BE2C (cell line): ENCODE data around the gene RNF187.
A peak's percentile ranks its signal among the peaks of the same experiment; 100 is the strongest.

Experiments
- DNase-seq: peaks from one replicate; pipeline ENCODE4 v3.0.0-alpha.2; 2020
- H3K27me3 ChIP-seq: fragments of 250-450 bp; sonication (Bioruptor Pico); 2 replicates; pipeline ENCODE4 v1.5.1; 2020; ENCODE audit warnings: mild to moderate bottlenecking
- H3K36me3 ChIP-seq: fragments of 250-450 bp; sonication (Bioruptor Pico); 2 replicates; pipeline ENCODE4 v1.5.1; 2020; ENCODE audit warnings: mild to moderate bottlenecking
- H3K4me1 ChIP-seq: fragments of 250-450 bp; sonication (Bioruptor Pico); 2 replicates; pipeline ENCODE4 v1.5.1; 2020
- H3K4me3 ChIP-seq: 2 replicates; pipeline ENCODE4 v1.5.1; 2011; ENCODE audit warnings: low read depth, low read length
- H3K9me3 ChIP-seq: fragments of 250-450 bp; sonication (Bioruptor Pico); 2 replicates; pipeline ENCODE4 v1.5.1; 2020
- TF ChIP-seq, protein P1 (sequence below): IDR thresholded peaks from 2 replicates; pipeline ENCODE4 v1.5.1; 2012; ENCODE audit warnings: mild to moderate bottlenecking, low read depth, low read length

Gene RNF187

DNA sequence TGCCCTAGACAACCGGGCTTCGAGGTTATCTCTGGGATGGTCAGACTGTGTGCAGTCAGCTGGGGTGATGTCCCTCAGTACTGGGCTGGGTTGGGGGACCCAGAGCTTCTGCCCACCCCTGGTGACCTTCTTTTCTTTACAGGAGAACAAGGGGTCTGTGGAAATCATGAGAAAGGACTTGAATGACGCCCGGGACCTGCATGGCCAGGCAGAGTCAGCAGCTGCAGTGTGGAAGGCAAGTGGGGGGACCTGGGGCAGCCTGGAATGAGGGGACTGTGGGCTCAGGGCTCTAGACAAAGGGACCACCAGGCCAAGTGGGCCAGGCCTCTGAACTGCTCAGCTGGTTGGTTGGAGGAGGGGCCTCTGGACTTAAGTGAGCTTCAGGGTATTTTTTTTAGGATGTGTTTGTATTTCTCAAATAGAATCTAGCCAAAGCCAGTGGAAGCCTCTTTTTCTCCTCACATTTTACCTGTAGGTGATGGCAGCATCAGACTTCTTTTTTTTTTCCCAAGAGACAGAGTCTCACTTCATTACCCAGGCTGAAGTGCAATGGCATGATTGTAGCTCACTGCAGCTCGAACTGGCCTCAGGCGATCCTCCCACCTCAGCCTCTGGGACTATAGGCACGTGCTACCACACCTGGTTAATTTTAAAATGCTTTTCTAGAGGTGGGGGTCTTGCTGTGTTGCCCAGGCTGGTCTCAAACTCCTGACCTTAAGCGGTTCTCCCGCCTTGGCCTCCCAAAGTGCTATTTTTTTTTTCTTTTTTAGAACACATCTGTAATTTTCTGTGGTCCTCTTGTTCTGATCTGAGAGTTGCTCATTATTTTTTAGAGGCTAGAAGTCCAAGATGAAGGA is 1.9 kb downstream of the RNF187 start:
- peak overlapping the region; percentile 92 for H3K4me3 ChIP-seq
- peaks cover 2% of the 10 kb centered on the region; the same call in 1 of the 2 replicates for H3K27me3 ChIP-seq
- H3K9me3 ChIP-seq = no peaks in the 10 kb centered on the region
- DNase-seq = no peak
- TF ChIP-seq, protein P1, sequence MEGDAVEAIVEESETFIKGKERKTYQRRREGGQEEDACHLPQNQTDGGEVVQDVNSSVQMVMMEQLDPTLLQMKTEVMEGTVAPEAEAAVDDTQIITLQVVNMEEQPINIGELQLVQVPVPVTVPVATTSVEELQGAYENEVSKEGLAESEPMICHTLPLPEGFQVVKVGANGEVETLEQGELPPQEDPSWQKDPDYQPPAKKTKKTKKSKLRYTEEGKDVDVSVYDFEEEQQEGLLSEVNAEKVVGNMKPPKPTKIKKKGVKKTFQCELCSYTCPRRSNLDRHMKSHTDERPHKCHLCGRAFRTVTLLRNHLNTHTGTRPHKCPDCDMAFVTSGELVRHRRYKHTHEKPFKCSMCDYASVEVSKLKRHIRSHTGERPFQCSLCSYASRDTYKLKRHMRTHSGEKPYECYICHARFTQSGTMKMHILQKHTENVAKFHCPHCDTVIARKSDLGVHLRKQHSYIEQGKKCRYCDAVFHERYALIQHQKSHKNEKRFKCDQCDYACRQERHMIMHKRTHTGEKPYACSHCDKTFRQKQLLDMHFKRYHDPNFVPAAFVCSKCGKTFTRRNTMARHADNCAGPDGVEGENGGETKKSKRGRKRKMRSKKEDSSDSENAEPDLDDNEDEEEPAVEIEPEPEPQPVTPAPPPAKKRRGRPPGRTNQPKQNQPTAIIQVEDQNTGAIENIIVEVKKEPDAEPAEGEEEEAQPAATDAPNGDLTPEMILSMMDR = no peak
- peaks cover 3% of the 10 kb centered on the region; the same call in 1 of the 2 replicates for H3K4me1 ChIP-seq
- peaks cover 2% of the 10 kb centered on the region; the same call in 1 of the 2 replicates for H3K36me3 ChIP-seq

DNA sequence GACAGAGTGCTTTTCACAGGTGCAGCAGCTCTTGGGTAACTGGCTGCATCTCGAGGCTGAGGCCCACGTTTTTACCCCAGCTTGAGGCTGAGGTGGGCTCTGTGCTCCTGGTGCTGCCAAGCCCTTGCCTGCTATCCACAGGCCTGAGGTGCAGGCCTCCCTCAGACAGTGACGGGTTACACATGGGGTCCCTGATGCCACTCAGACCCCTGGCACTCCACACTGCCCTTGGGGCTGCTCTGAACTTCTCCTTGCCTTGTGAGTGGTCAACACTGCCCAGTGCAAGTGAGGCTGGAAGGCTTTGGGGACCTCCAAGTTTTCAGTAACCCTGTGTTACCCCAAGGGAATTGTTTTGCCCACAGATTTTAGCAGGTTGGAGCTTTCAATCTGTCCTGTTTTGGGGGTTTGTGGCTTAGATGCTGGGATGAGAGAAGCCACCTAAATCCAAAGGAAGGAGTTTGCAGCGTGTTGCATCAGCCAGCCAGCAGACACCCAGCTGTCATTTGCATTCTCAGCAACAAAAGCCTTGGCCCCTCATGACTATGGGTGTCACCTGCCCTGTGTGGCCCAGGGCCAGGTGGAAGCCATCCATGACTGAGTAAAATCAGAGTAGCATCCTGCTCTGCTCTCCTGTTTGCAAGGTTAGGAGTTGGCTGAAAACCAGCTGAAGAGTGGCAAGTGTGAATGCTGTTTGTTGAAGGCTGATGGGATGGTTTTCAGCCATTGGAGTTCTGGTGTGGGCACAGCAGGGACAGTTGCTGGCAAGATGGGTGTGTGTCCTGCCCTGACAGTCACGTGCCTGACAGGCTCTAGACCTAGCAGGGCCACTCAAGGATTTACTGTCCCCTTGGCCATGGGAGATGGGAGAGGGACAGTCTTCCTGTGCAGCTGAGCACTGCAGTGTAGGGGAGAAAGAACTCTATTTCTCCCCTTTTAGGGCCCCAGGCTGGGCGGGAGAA is 3.2 kb downstream of the RNF187 start:
- Histone ChIP-seq H3K4me3 (no peak overlapping the region), H3K4me1 (peaks cover 3% of the 10 kb centered on the region; the same call in 1 of the 2 replicates), H3K36me3 (peaks cover 2% of the 10 kb centered on the region), H3K9me3 (no peaks in the 10 kb centered on the region), H3K27me3 (peaks cover 2% of the 10 kb centered on the region; the same call in 1 of the 2 replicates)
- no peak for DNase-seq
- TF ChIP-seq, protein P1 = no peak

DNA sequence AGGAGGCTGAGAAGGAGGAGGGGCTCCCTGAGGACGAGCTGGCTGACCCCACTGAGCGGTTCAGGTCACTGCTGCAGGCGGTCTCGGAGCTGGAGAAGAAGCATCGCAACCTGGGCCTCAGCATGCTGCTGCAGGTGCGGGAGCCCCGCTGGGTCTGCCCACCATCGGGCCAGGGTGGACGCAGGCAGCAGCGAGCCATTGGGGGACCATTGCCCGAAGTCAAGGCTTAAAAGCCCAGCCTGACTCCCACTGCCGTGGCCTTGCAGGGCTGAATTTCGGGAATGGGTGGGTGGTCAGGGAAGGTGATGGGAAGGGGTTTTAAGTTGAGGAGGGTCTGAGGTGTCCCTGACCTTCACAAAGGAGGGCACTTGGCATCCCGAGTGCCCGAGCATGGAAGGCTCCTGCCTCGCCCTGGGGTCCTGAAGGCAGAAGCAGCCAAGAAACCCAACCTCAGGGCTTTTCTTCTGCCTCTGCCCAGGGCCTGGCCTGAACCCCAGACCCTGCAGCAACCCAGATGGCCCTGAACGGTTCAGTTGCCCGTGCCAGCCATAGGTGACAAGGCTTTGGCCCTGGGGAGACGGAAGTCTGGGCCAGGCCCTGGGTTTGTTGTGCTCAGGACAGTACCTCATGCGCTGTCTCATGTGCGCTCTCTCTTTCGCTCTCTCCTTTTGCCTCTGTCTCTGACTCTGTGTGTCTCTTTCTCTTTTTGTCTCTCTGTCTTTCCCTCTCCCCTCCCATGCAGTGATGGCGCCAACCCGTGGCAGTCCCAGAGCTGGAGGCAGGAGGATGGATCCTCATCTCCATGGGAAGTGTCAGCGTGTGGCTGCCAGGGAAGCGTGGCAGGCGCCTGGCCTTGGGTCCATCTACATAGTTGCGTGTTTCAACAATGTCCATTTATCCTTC is 6.2 kb downstream of the RNF187 start:
- H3K9me3 ChIP-seq = no peaks in the 10 kb centered on the region
- DNase-seq = no peak
- no peaks in the 10 kb centered on the region for H3K4me1 ChIP-seq
- TF ChIP-seq, protein P1 = no peak
- no peaks in the 10 kb centered on the region for H3K27me3 ChIP-seq
- no peak overlapping the region for H3K4me3 ChIP-seq
- peaks cover 2% of the 10 kb centered on the region for H3K36me3 ChIP-seq

DNA sequence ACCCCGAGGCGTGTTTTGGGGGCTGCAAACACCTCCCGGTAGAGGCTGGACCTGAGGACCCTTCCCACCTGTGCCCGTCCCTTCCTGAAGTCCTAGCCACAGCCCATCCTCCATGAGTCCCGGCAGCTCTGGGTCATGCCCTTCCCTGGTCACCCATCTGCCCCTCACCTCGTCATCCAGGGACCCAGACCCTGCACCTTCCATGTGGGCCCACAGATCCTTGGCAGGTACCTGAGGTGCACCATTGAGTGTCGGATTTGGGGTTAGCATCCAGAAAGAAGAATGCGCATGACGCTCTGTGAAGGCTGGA is 6.8 kb downstream of the RNF187 start:
- no peak overlapping the region for H3K4me3 ChIP-seq
- no peaks in the 10 kb centered on the region for H3K27me3 ChIP-seq
- peaks cover 2% of the 10 kb centered on the region for H3K36me3 ChIP-seq
- no peaks in the 10 kb centered on the region for H3K4me1 ChIP-seq
- no peaks in the 10 kb centered on the region for H3K9me3 ChIP-seq
- no peak for DNase-seq
- TF ChIP-seq, protein P1 = no peak

DNA sequence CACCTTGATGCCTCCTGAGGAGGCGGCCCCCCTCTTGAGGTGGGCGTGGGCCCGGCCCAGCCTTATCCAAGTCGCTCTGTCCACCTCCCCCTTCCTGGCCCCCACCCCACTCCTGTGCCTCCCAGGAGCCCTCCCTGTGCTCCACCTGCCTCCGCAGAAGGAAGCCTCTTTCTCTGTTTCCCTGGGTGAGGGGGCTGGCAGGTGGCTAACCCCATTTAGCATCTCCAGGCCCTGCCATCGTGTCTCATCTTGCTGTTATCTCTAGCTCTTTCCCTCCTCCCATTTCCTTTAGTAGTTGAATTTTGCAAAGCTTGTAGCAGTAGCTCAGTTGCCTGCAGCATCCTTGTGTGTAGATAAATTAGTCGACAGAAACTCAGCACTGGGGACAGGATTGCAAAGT is 7.2 kb downstream of the RNF187 start:
- H3K4me3 ChIP-seq = no peak overlapping the region
- DNase-seq = no peak
- TF ChIP-seq, protein P1 = no peak
- H3K4me1 ChIP-seq = no peaks in the 10 kb centered on the region
- H3K9me3 ChIP-seq = no peaks in the 10 kb centered on the region
- H3K36me3 ChIP-seq = peaks cover 2% of the 10 kb centered on the region
- H3K27me3 ChIP-seq = no peaks in the 10 kb centered on the region
